Coronary artery (tissue), 2 donors: Measurements from ENCODE around the gene CRB1.

Experiments used
- DNase-seq: peaks from one replicate; pipeline ENCODE4 v3.0.0-alpha.2; 2017; ENCODE audit warnings: low spot score
- H3K27ac ChIP-seq, 2 donors: fragments of 200-600 bp; sonication (generic); one replicate each; pipeline ENCODE4 v1.5.1; 2016 to 2019
- H3K4me3 ChIP-seq: fragments of 200-600 bp; sonication (generic); 2 replicates; pipeline ENCODE4 v1.5.1; 2016; ENCODE audit warnings: mild to moderate bottlenecking, moderate library complexity
- TF ChIP-seq, protein P1 (sequence below): fragments of 200-600 bp; sonication (generic); IDR thresholded peaks from one replicate; pipeline ENCODE4 v1.5.1; 2019; ENCODE audit warnings: antibody characterized with exemption

CRB1 gene

GRCh38 chr1:197235355-197235754 is 32.7 kb upstream of the CRB1 start:
- H3K27ac ChIP-seq, result no peak overlapping the region
- no peak for DNase-seq
- TF ChIP-seq, protein P1, sequence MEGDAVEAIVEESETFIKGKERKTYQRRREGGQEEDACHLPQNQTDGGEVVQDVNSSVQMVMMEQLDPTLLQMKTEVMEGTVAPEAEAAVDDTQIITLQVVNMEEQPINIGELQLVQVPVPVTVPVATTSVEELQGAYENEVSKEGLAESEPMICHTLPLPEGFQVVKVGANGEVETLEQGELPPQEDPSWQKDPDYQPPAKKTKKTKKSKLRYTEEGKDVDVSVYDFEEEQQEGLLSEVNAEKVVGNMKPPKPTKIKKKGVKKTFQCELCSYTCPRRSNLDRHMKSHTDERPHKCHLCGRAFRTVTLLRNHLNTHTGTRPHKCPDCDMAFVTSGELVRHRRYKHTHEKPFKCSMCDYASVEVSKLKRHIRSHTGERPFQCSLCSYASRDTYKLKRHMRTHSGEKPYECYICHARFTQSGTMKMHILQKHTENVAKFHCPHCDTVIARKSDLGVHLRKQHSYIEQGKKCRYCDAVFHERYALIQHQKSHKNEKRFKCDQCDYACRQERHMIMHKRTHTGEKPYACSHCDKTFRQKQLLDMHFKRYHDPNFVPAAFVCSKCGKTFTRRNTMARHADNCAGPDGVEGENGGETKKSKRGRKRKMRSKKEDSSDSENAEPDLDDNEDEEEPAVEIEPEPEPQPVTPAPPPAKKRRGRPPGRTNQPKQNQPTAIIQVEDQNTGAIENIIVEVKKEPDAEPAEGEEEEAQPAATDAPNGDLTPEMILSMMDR, result no peak
- H3K4me3 ChIP-seq, result no peak overlapping the region

GRCh38 chr1:197247465-197247864 is 20.6 kb upstream of the CRB1 start:
- Histone ChIP-seq H3K4me3 (no peak overlapping the region), H3K27ac (no peak overlapping the region)
- TF ChIP-seq, protein P1, result no peak
- no peak for DNase-seq

- no peak for DNase-seq
- Histone ChIP-seq H3K27ac (no peak overlapping the region), H3K4me3 (no peak overlapping the region)
- TF ChIP-seq, protein P1, result no peak
Measured at GRCh38 chr1:197249324-197249723, 18.7 kb upstream of the CRB1 start.

DNA sequence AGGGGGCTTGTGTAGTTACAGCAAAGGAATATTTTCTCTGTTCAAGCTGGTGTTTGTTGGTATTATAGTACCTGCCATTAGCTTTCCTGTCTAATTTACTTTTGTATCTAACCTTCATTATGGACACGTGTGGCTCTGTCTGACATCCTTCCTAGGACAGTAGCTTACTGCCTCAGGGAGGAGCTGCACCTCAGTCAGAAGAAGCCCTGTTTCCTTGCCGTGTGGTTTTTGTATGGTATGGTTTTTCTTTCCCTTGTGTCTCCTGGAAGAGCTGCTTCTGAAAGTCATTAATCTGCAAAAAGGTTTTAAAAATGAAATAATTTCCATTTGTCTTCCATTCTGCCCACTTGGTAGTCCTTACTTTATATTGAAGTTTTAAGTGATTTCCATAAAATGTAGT is 17.4 kb upstream of the CRB1 start:
- no peak overlapping the region for H3K4me3 ChIP-seq
- no peak for DNase-seq
- TF ChIP-seq, protein P1, result no peak
- H3K27ac ChIP-seq, result no peak overlapping the region

DNA sequence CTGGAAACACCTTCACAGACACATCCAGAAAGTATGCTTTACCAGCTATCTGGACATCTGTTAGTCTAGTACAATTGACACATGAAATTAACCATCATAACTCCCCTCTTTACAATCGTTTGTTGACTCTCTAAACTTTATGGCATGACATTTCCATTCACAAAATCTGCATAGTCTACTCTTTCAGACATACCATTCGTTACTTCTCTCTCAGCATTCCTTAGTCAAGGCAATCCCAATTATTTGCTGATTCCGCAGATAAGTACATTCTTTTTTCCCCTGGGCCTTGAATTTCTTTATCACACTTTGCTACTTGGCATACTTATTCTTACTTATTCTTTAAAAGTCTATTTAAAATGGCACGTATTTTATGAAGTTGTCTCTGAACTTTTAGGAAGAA is 15.1 kb upstream of the CRB1 start:
- no peak overlapping the region for H3K27ac ChIP-seq
- no peak for DNase-seq
- TF ChIP-seq, protein P1, result no peak

GRCh38 chr1:197254866-197255265 is 13.2 kb upstream of the CRB1 start:
- no peak overlapping the region for H3K4me3 ChIP-seq
- TF ChIP-seq, protein P1, result no peak
- DNase-seq, result no peak
- no peak overlapping the region for H3K27ac ChIP-seq

More for the DNA sequence above, 15.1 kb upstream of the CRB1 start:
- no peak overlapping the region for H3K4me3 ChIP-seq

DNA sequence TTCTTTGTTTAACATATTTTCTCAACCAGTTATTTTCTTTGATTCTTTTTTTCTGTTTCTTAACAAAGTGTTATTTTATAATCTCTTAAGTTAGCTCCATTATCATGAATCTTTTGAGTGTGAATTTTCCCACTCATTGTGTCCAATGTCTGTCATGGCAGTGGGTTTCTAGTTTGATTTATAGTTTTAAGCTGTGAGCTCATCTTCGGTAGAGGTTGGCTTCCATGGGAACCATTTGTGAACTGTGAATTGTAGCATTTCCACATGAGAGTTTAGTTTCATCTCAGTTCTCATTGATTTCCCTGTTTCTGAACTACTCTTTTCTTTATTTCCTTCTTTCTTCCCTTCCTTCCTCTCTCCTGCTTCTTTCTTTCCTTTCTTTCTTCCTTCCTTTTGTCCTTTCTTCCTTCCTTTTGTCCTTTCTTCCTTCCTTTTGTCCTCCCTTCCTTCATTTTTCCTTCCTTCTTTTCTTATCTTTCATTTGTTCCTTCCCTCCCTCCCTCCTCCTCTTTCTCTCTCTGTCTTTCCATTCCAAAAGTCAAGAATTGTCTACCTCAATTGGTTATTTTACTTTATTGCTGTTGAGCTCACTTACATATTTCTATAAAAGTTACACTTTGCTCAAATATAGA is 3.0 kb upstream of the CRB1 start:
- no peak for DNase-seq
- TF ChIP-seq, protein P1, result no peak
- no peak overlapping the region for H3K27ac ChIP-seq
- no peak overlapping the region for H3K4me3 ChIP-seq
